GM21528 (cell line): ENCODE measurements around the gene TRERF1.
"Not testable (repeated sequence)": the region's sequence is repeated elsewhere in the genome, so short reads cannot be mapped to it uniquely, and the experiment has no call there.

ENCODE experiments used
- ATAC-seq: cut with Tn5 transposase; IDR thresholded peaks from one replicate; pipeline ENCODE4 v1.9.1; 2021; ENCODE audit warnings: mild to moderate bottlenecking, moderate library complexity; ENCODE audit not compliant: unreplicated experiment, low FRiP score

TRERF1 gene

GRCh38 chr6:42230345-42231321, 221.1 kb downstream of the TRERF1 start:
- ATAC-seq, result no peak

- ATAC-seq, result no peak
Measured at GRCh38 chr6:42229506-42230119, 222.1 kb downstream of the TRERF1 start.

- no peak for ATAC-seq
Measured at GRCh38 chr6:42228305-42228704, 223.4 kb downstream of the TRERF1 start.

GRCh38 chr6:42227173-42227850, 224.4 kb downstream of the TRERF1 start:
- ATAC-seq, result no peak

GRCh38 chr6:42226645-42227143, 225.0 kb downstream of the TRERF1 start:
- no peak for ATAC-seq

- ATAC-seq, result no peak
Measured at GRCh38 chr6:42226161-42226611, 225.5 kb downstream of the TRERF1 start.

- ATAC-seq, result no peak
Measured at GRCh38 chr6:42225419-42225818, 226.3 kb downstream of the TRERF1 start.

- no peak for ATAC-seq
Measured at GRCh38 chr6:42225029-42225339, 226.7 kb downstream of the TRERF1 start.

GRCh38 chr6:42224222-42225028, 227.3 kb downstream of the TRERF1 start:
- peak; percentile 79 for ATAC-seq

- no peak for ATAC-seq
Measured at GRCh38 chr6:42222448-42222847, 229.3 kb downstream of the TRERF1 start.

- ATAC-seq, result no peak
Measured at GRCh38 chr6:42221546-42221945, 230.2 kb downstream of the TRERF1 start.

GRCh38 chr6:42220807-42221206, 230.9 kb downstream of the TRERF1 start:
- ATAC-seq, result no peak

- peak; percentile 90 for ATAC-seq
Measured at GRCh38 chr6:42217519-42218367, 234.0 kb downstream of the TRERF1 start, which contains the start of gene MRPS10. Gene MRPS10, minus strand, starts transcription at chr6:42217861. Its CDS starts 12 bp downstream, at chr6:42217849.

- no peak for ATAC-seq
Measured at GRCh38 chr6:42217157-42217518, 234.6 kb downstream of the TRERF1 start.

- not testable (repeated sequence) for ATAC-seq
Measured at GRCh38 chr6:42216495-42216894, 235.2 kb downstream of the TRERF1 start.

- ATAC-seq, result no peak
Measured at GRCh38 chr6:42212442-42212841, 239.3 kb downstream of the TRERF1 start.

GRCh38 chr6:42211726-42212125, 240.0 kb downstream of the TRERF1 start:
- ATAC-seq, result no peak

GRCh38 chr6:42210551-42210950, 241.2 kb downstream of the TRERF1 start:
- no peak for ATAC-seq

- ATAC-seq, result not testable (repeated sequence)
Measured at GRCh38 chr6:42207559-42207958, 244.2 kb downstream of the TRERF1 start.
